H1 (cell line): Measurements from ENCODE around the gene PTCHD4. TPM values are rescaled to one million over a fixed set of nuclear protein-coding genes. Genes with fewer than 3 reads are reported as not detected.

Source experiments
- CTCF ChIA-PET: fragments of 300-600 bp; sonication (Branson Sonifier 250); formaldehyde crosslinking; loops from one replicate; lab custom pipeline; 2021; ENCODE audit not compliant: partially characterized antibody; lab: Charles Lee
- POLR2A ChIA-PET: fragments of 300-600 bp; sonication (Branson Sonifier 250); formaldehyde crosslinking; loops from one replicate; lab custom pipeline; 2021; ENCODE audit warnings: inconsistent platforms; ENCODE audit not compliant: partially characterized antibody; lab: Charles Lee
- DNase-seq, 2 experiments: peaks; one replicate each; pipeline versions ENCODE4 v3.0.0 to v3.0.0-alpha.2; 2010 to 2022; ENCODE audit warnings: low spot score in 2 of 2, low read depth in 1 of 2, mixed read lengths in 1 of 2
- FAIRE-seq: peaks from 2 replicates; lab custom pipeline; 2011; peaks lifted over from hg19 to GRCh38; lab: Jason Lieb, UNC
- H2AFZ ChIP-seq: 2 replicates; pipeline ENCODE4 v1.8.1; 2012; ENCODE audit warnings: low read length, inconsistent platforms
- H2AK5ac ChIP-seq: 2 replicates; pipeline ENCODE4 v1.6.1; 2013; ENCODE audit warnings: low read depth, low read length
- H2BK120ac ChIP-seq: replicated peaks from 2 replicates; pipeline ENCODE3; 2013; ENCODE audit warnings: low read depth, low read length, inconsistent platforms
- H2BK12ac ChIP-seq: 2 replicates; pipeline ENCODE4 v1.6.1; 2013; ENCODE audit warnings: low read depth, low read length
- H2BK15ac ChIP-seq: 2 replicates; pipeline ENCODE4 v1.6.1; 2013; ENCODE audit warnings: low read length
- H2BK20ac ChIP-seq: 2 replicates; pipeline ENCODE4 v1.6.1; 2013; ENCODE audit warnings: low read length
- H2BK5ac ChIP-seq: 2 replicates; pipeline ENCODE4 v1.6.1; 2013; ENCODE audit warnings: low read depth, low read length
- H3K14ac ChIP-seq: 2 replicates; pipeline ENCODE4 v1.6.1; 2013; ENCODE audit warnings: inconsistent platforms; ENCODE audit not compliant: insufficient read length
- H3K18ac ChIP-seq: 2 replicates; pipeline ENCODE4 v1.6.1; 2013; ENCODE audit warnings: low read length; ENCODE audit errors: extremely low read depth
- H3K23ac ChIP-seq: 2 replicates; pipeline ENCODE4 v1.6.1; 2013; ENCODE audit warnings: inconsistent platforms; ENCODE audit not compliant: insufficient read length
- H3K23me2 ChIP-seq: 2 replicates; pipeline ENCODE4 v1.6.1; 2013; ENCODE audit warnings: low read depth, low read length
- H3K27ac ChIP-seq: 2 replicates; pipeline ENCODE4 v1.6.1; 2011; ENCODE audit warnings: low read depth, low read length, inconsistent platforms
- H3K27me3 ChIP-seq, 4 experiments: replicated peaks in 1 of 4; 1 replicate in 1 of 4; 2 replicates in 3 of 4; pipeline versions ENCODE4 v1.6.1 to v1.8.1; 2011 to 2013; ENCODE audit warnings: low read length in 3 of 4, mild to moderate bottlenecking in 3 of 4, inconsistent platforms in 2 of 4, mixed read lengths in 2 of 4, moderate library complexity in 1 of 4; ENCODE audit not compliant: control insufficient read depth in 3 of 4, insufficient read depth in 3 of 4; ENCODE audit errors: extremely low read depth in 1 of 4
- H3K36me3 ChIP-seq, 4 experiments: 2 replicates each; pipeline versions ENCODE4 v1.6.1 to v1.8.1; 2011 to 2013; ENCODE audit warnings: mild to moderate bottlenecking in 4 of 4, low read length in 3 of 4, moderate library complexity in 2 of 4, control low read depth in 1 of 4, inconsistent platforms in 1 of 4; ENCODE audit not compliant: insufficient read depth in 4 of 4, control insufficient read depth in 2 of 4
- H3K4ac ChIP-seq: replicated peaks from 2 replicates; pipeline ENCODE3; 2013; ENCODE audit warnings: low read length, low read depth, mixed read lengths, inconsistent platforms; ENCODE audit not compliant: insufficient read length
- H3K4me1 ChIP-seq, 4 experiments: replicated peaks in 1 of 4; 1 replicate in 1 of 4; 2 replicates in 3 of 4; pipeline versions ENCODE4 v1.6.1 to v1.8.1; 2011 to 2013; ENCODE audit warnings: low read length in 3 of 4, inconsistent platforms in 2 of 4, mixed read lengths in 1 of 4; ENCODE audit not compliant: insufficient read depth in 4 of 4, control insufficient read depth in 3 of 4
- H3K4me2 ChIP-seq, 2 experiments: 2 replicates each; pipeline versions ENCODE4 v1.6.1 to v1.8.1; 2011 to 2013; ENCODE audit warnings: low read depth in 2 of 2, low read length in 2 of 2, control low read depth in 1 of 2, inconsistent platforms in 1 of 2, mild to moderate bottlenecking in 1 of 2; ENCODE audit not compliant: insufficient read depth in 1 of 2
- H3K4me3 ChIP-seq, 4 experiments: fragments of 200-600, 300-600 bp in 1 of 4; sonication (generic), shearing (Covaris generic), sonication (Bioruptor Twin) in 1 of 4; 2 replicates each; pipeline versions ENCODE4 v1.5.1 to v1.8.1; 2011 to 2016; ENCODE audit warnings: low read length in 4 of 4, low read depth in 3 of 4, control low read depth in 2 of 4, inconsistent platforms in 2 of 4, mild to moderate bottlenecking in 2 of 4, mixed read lengths in 1 of 4, moderate library complexity in 1 of 4; ENCODE audit not compliant: insufficient read depth in 2 of 4; ENCODE audit errors: extremely low read depth in 1 of 4
- H3K56ac ChIP-seq: replicated peaks from 2 replicates; pipeline ENCODE3; 2013; ENCODE audit warnings: low read depth, mild to moderate bottlenecking, mixed read lengths, low read length, inconsistent platforms; ENCODE audit not compliant: insufficient read length
- H3K79me1 ChIP-seq: 2 replicates; pipeline ENCODE4 v1.6.1; 2013; ENCODE audit warnings: low read depth, low read length, control low read depth
- H3K79me2 ChIP-seq, 2 experiments: 2 replicates each; pipeline versions ENCODE4 v1.6.1 to v1.8.1; 2012 to 2013; ENCODE audit warnings: low read length in 2 of 2, mild to moderate bottlenecking in 2 of 2, inconsistent platforms in 1 of 2; ENCODE audit not compliant: insufficient read depth in 2 of 2, control insufficient read depth in 1 of 2
- H3K9ac ChIP-seq, 4 experiments: replicated peaks in 1 of 4; 1 replicate in 1 of 4; 2 replicates in 3 of 4; pipeline versions ENCODE4 v1.6.1 to v1.8.1; 2011 to 2013; ENCODE audit warnings: low read depth in 3 of 4, low read length in 3 of 4, control low read depth in 2 of 4, mild to moderate bottlenecking in 2 of 4, moderate library complexity in 2 of 4, inconsistent platforms in 1 of 4; ENCODE audit errors: extremely low read depth in 1 of 4
- H3K9me3 ChIP-seq, 2 experiments: 2 replicates each; pipeline versions ENCODE4 v1.6.1 to v1.8.1; 2012 to 2013; ENCODE audit warnings: mild to moderate bottlenecking in 2 of 2, moderate library complexity in 2 of 2, control low read depth in 1 of 2, inconsistent platforms in 1 of 2, low read depth in 1 of 2, low read length in 1 of 2, mixed read lengths in 1 of 2; ENCODE audit not compliant: insufficient read depth in 2 of 2
- H4K20me1 ChIP-seq, 2 experiments: replicated peaks in 1 of 2; 2 replicates each; pipeline versions ENCODE3 to v1.8.1; 2011 to 2013; ENCODE audit warnings: inconsistent platforms in 2 of 2, low read length in 2 of 2, mild to moderate bottlenecking in 1 of 2; ENCODE audit not compliant: insufficient read depth in 2 of 2, control insufficient read depth in 1 of 2
- H4K5ac ChIP-seq: 2 replicates; pipeline ENCODE4 v1.6.1; 2013; ENCODE audit warnings: low read length, low read depth, mixed read lengths, inconsistent platforms; ENCODE audit not compliant: insufficient read length
- H4K8ac ChIP-seq: 2 replicates; pipeline ENCODE4 v1.8.0; 2013; ENCODE audit warnings: mild to moderate bottlenecking, moderate library complexity, low read length, inconsistent platforms; ENCODE audit not compliant: insufficient read depth; ENCODE audit errors: extremely low read depth
- H4K91ac ChIP-seq: replicated peaks from 2 replicates; pipeline ENCODE3; 2013; ENCODE audit warnings: low read length, mixed read lengths, inconsistent platforms; ENCODE audit not compliant: insufficient read length
- ATF3 ChIP-seq: IDR thresholded peaks from 2 replicates; pipeline ENCODE4 v1.6.1; 2011; ENCODE audit warnings: low read depth, mild to moderate bottlenecking, low read length; ENCODE audit not compliant: insufficient read depth
- BACH1 ChIP-seq: IDR thresholded peaks from 2 replicates; pipeline ENCODE4 v1.6.1; 2012; ENCODE audit warnings: low read length, improper control_type of control experiment
- FOSL1 ChIP-seq: IDR thresholded peaks from 2 replicates; pipeline ENCODE4 v1.6.1; 2011; ENCODE audit warnings: mild to moderate bottlenecking, low read depth, low read length, moderate library complexity; ENCODE audit not compliant: insufficient read depth
- GTF2F1 ChIP-seq: IDR thresholded peaks from 2 replicates; pipeline ENCODE4 v1.6.1; 2012; ENCODE audit warnings: low read depth, low read length, improper control_type of control experiment, borderline replicate concordance
- KDM5A ChIP-seq: fragments of 200-600 bp; IDR thresholded peaks from 2 replicates; pipeline ENCODE4 v1.7.1; 2012; ENCODE audit warnings: mild to moderate bottlenecking, low read length, inconsistent platforms, mixed read lengths
- RXRA ChIP-seq: IDR thresholded peaks from 2 replicates; pipeline ENCODE4 v1.6.1; 2011; ENCODE audit warnings: low read depth, mild to moderate bottlenecking, low read length, moderate library complexity; ENCODE audit not compliant: insufficient read depth
- SIRT6 ChIP-seq: IDR thresholded peaks from one replicate; pipeline ENCODE4 v1.7.1; 2012; ENCODE audit warnings: low read length, inconsistent platforms
- TAF1 ChIP-seq: IDR thresholded peaks from 2 replicates; pipeline ENCODE4 v1.6.1; 2011; ENCODE audit warnings: mild to moderate bottlenecking, low read depth, low read length
- WGBS, 2 experiments: shearing (Covaris generic) in 1 of 2; methylation state at CpG; one replicate each; pipeline versions ENCODE4 v1.1.6 to v1.1.7; 2013 to 2015; ENCODE audit warnings: low lambda C conversion rate in 2 of 2, mixed read lengths in 2 of 2, inconsistent platforms in 1 of 2, low coverage in 1 of 2, missing lambda C conversion rate in 1 of 2; ENCODE audit not compliant: insufficient replicate concordance in 2 of 2, insufficient coverage in 1 of 2, insufficient read length in 1 of 2; ENCODE audit errors: extremely low coverage in 1 of 2, missing lambda C conversion rate in 1 of 2; 5-methylcytosine and 5-hydroxymethylcytosine counted together
- polyA plus RNA-seq, 7 experiments: library from polyadenylated mRNA; depleted of rRNA in 3 of 7; stranded (reverse) in 5 of 7; unstranded in 2 of 7; fragments of >200 nt in 5 of 7; fragments of 200-250 nt in 2 of 7; gene quantifications; 1 replicate in 5 of 7; 2 replicates in 1 of 7; 4 replicates in 1 of 7; pipeline versions ENCODE4 v1.2.1 to v1.2.3, GENCODE V29; 2011 to 2013; ENCODE audit warnings: missing spikeins in 2 of 7, mixed read lengths in 2 of 7
- total RNA-seq: library from RNA; stranded (reverse); fragmentation: NEBNext Ultra II Directional; extraction: Animal tissue kit (Norgen Biotek cat#: 25700); gene quantifications from 2 replicates; pipeline ENCODE4 v1.2.1, GENCODE V29; 2021

The PTCHD4 gene
- total and polyA plus RNA-seq, 2 of the 8 experiments (the other 6 are each of a cell fraction or from before 2014, with no cell fraction given), result 0.17 to 0.37 TPM

GRCh38 chr6:48123601-48124000 lies 12.6 kb upstream of the PTCHD4 start:
- H3K4me1 ChIP-seq, result no peaks in the 10 kb centered on the region
- 85% methylated on average over 4 of the region's 4 CpGs; no CpG with 5 or more reads in 1 of the 2 experiments for whole genome bisulfite sequencing, 2 experiments
- no peak overlapping the region for H4K8ac ChIP-seq
- CTCF ChIA-PET, result interaction anchor here (0.9 to 1.5 kb wide), 4 partner anchors 10 to 344 kb away, joined by 3 to 4 read pairs (median 4); no protein-coding TSS in a partner anchor
- no peaks in the 10 kb centered on the region for H3K79me1 ChIP-seq
- no peak overlapping the region for H2BK20ac ChIP-seq
- H3K4ac ChIP-seq, result no peak overlapping the region
- H2AK5ac ChIP-seq, result no peak overlapping the region
- no peaks in the 10 kb centered on the region for H4K20me1 ChIP-seq
- H2BK12ac ChIP-seq, result no peak overlapping the region
- no peaks in the 10 kb centered on the region for H3K27me3 ChIP-seq
- H2BK15ac ChIP-seq, result no peak overlapping the region
- H3K9ac ChIP-seq, result no peak overlapping the region
- no peak overlapping the region for H3K18ac ChIP-seq
- H3K14ac ChIP-seq, result no peak overlapping the region
- H4K91ac ChIP-seq, result no peak overlapping the region
- DNase-seq, result no peak
- no peak overlapping the region for H3K23ac ChIP-seq
- H2AFZ ChIP-seq, result no peak overlapping the region
- no peak for FAIRE-seq
- H2BK5ac ChIP-seq, result no peak overlapping the region
- no peak overlapping the region for H3K4me2 ChIP-seq
- no peak overlapping the region for H2BK120ac ChIP-seq
- no peaks in the 10 kb centered on the region for H3K36me3 ChIP-seq
- POLR2A ChIA-PET, result no interaction called here
- TF ChIP-seq ATF3, result no peak
- TF ChIP-seq GTF2F1, result no peak
- TF ChIP-seq TAF1, result no peak
- no peak for TF ChIP-seq FOSL1
- TF ChIP-seq BACH1, result no peak
- no peak for TF ChIP-seq RXRA
- no peak for TF ChIP-seq SIRT6
- TF ChIP-seq KDM5A, result no peak
- H3K4me3 ChIP-seq, result no peak overlapping the region
- no peak overlapping the region for H4K5ac ChIP-seq
- H3K56ac ChIP-seq, result no peak overlapping the region
- H3K23me2 ChIP-seq, result no peaks in the 10 kb centered on the region
- no peaks in the 10 kb centered on the region for H3K9me3 ChIP-seq
- no peaks in the 10 kb centered on the region for H3K79me2 ChIP-seq
- no peak overlapping the region for H3K27ac ChIP-seq
